ENCODE measurements around the gene STK24.

The STK24 gene

GRCh38 chr13:98490195-98490836 lies 86.6 kb downstream of the STK24 start:
- peaks cover 33% of the 10 kb centered on the region for H3K4me1 ChIP-seq (ENCODE audit: control insufficient read depth, low read length)
- peaks cover 19% of the 10 kb centered on the region for H3K36me3 ChIP-seq (ENCODE audit: control insufficient read depth, low read length)
- peaks cover 92% of the 10 kb centered on the region for H3K79me2 ChIP-seq (ENCODE audit: control insufficient read depth, low read length)
- no peak overlapping the region for H3K4me3 ChIP-seq (ENCODE audit: low read length)
- H3K4me2 ChIP-seq (ENCODE audit: low read length), result no peak overlapping the region
- TF ChIP-seq EZH2phosphoT487 (IDR thresholded peaks at IDR 0.05; ENCODE audit: borderline replicate concordance, low read length) (no peak), CTCF (IDR thresholded peaks at IDR 0.05; ENCODE audit: low read depth, low read length, poor library complexity, severe bottlenecking) (no peak)
- no peaks in the 10 kb centered on the region for H3K9me2 ChIP-seq (replicated peaks; ENCODE audit: control insufficient read depth, low read length)
- H3F3A ChIP-seq (ENCODE audit: control insufficient read depth, insufficient read depth), result no peaks in the 10 kb centered on the region
- H3K27ac ChIP-seq (ENCODE audit: low read depth, low read length), result no peak overlapping the region
- no peaks in the 10 kb centered on the region for H3K9me3 ChIP-seq (ENCODE audit: control insufficient read depth, insufficient read depth, low read length)
- no peaks in the 10 kb centered on the region for H3K27me3 ChIP-seq (ENCODE audit: control insufficient read depth, low read length)
- H4K20me1 ChIP-seq (ENCODE audit: control insufficient read depth, insufficient read depth, low read depth, low read length), result peaks cover 39% of the 10 kb centered on the region

GRCh38 chr13:98489446-98490194 lies 87.3 kb downstream of the STK24 start:
- peaks cover 42% of the 10 kb centered on the region for H4K20me1 ChIP-seq (ENCODE audit: control insufficient read depth, insufficient read depth, low read depth, low read length)
- no peak for TF ChIP-seq CTCF (IDR thresholded peaks at IDR 0.05; ENCODE audit: low read depth, low read length, poor library complexity, severe bottlenecking)
- TF ChIP-seq EZH2phosphoT487 (IDR thresholded peaks at IDR 0.05; ENCODE audit: borderline replicate concordance, low read length), result no peak

DNA sequence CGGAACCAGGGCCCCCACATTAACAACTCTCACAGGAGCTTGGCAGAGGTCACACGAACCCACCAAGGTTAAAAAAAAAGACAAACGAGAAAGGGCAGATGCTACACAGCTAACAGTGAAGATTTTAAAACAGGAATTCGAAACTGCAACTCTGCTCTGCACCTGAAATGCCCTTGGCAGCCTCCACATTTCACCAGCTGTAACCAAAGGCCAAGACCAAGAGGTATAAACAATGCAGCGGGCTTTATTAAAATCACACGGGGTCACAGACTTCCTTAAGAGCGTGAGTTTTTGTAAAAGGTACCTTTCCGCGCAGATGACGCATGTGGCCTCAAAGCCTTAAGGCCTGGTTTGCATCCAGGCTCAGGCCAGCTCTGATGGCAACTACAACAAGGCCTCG lies 88.2 kb downstream of the STK24 start:
- no peak overlapping the region for H3K4me3 ChIP-seq (ENCODE audit: low read length)
- peak overlapping the region; percentile 11; the same call in 1 of the 2 replicates for H3K4me2 ChIP-seq (ENCODE audit: low read length)
- peaks cover 20% of the 10 kb centered on the region for H3K36me3 ChIP-seq (ENCODE audit: control insufficient read depth, low read length)
- peaks cover 47% of the 10 kb centered on the region for H4K20me1 ChIP-seq (ENCODE audit: control insufficient read depth, insufficient read depth, low read depth, low read length)
- no peak overlapping the region for H3K27ac ChIP-seq (ENCODE audit: low read depth, low read length)
- H3F3A ChIP-seq (ENCODE audit: control insufficient read depth, insufficient read depth), result no peaks in the 10 kb centered on the region
- no peaks in the 10 kb centered on the region for H3K27me3 ChIP-seq (ENCODE audit: control insufficient read depth, low read length)
- peaks cover 98% of the 10 kb centered on the region for H3K79me2 ChIP-seq (ENCODE audit: control insufficient read depth, low read length)
- H3K4me1 ChIP-seq (ENCODE audit: control insufficient read depth, low read length), result peaks cover 33% of the 10 kb centered on the region
- no peak for TF ChIP-seq CTCF (IDR thresholded peaks at IDR 0.05; ENCODE audit: low read depth, low read length, poor library complexity, severe bottlenecking)
- TF ChIP-seq EZH2phosphoT487 (IDR thresholded peaks at IDR 0.05; ENCODE audit: borderline replicate concordance, low read length), result no peak
- no peaks in the 10 kb centered on the region for H3K9me2 ChIP-seq (replicated peaks; ENCODE audit: control insufficient read depth, low read length)
- H3K9me3 ChIP-seq (ENCODE audit: control insufficient read depth, insufficient read depth, low read length), result no peaks in the 10 kb centered on the region

More at GRCh38 chr13:98489446-98490194, 87.3 kb downstream of the STK24 start:
- Histone ChIP-seq H3K27ac (ENCODE audit: low read depth, low read length) (no peak overlapping the region), H3K9me3 (ENCODE audit: control insufficient read depth, insufficient read depth, low read length) (no peaks in the 10 kb centered on the region), H3K4me2 (ENCODE audit: low read length) (peak overlapping the region; percentile 11; the same call in 1 of the 2 replicates), H3K9me2 (replicated peaks; ENCODE audit: control insufficient read depth, low read length) (no peaks in the 10 kb centered on the region), H3F3A (ENCODE audit: control insufficient read depth, insufficient read depth) (no peaks in the 10 kb centered on the region), H3K4me1 (ENCODE audit: control insufficient read depth, low read length) (peaks cover 33% of the 10 kb centered on the region), H3K4me3 (ENCODE audit: low read length) (no peak overlapping the region), H3K79me2 (ENCODE audit: control insufficient read depth, low read length) (peaks cover 92% of the 10 kb centered on the region), H3K36me3 (ENCODE audit: control insufficient read depth, low read length) (peaks cover 19% of the 10 kb centered on the region), H3K27me3 (ENCODE audit: control insufficient read depth, low read length) (no peaks in the 10 kb centered on the region)
